Neutrophil (primary cell): ENCODE data around the gene DUOXA2.

Source experiments
- H3K27ac ChIP-seq: fragments of 200-600 bp; sonication (generic); 2 replicates; pipeline ENCODE4 v1.5.1; 2016; ENCODE audit warnings: mild to moderate bottlenecking, moderate library complexity
- H3K27me3 ChIP-seq: fragments of 200-600 bp; sonication (generic); 2 replicates; pipeline ENCODE4 v1.6.0; 2016; ENCODE audit warnings: mild to moderate bottlenecking
- H3K36me3 ChIP-seq: fragments of 200-600 bp; sonication (generic); 2 replicates; pipeline ENCODE4 v1.5.1; 2017
- H3K4me1 ChIP-seq, 2 experiments: fragments of 200-600 bp in 1 of 2; sonication (generic) in 1 of 2; 1 replicate in 1 of 2; 2 replicates in 1 of 2; pipeline versions ENCODE4 v1.5.1 to v1.6.1; 2013 to 2016; ENCODE audit warnings: low read depth in 1 of 2, low read length in 1 of 2, mild to moderate bottlenecking in 1 of 2, moderate library complexity in 1 of 2; ENCODE audit not compliant: control insufficient read depth in 1 of 2, insufficient read depth in 1 of 2
- H3K4me3 ChIP-seq, 2 experiments: fragments of 200-600 bp in 1 of 2; sonication (generic) in 1 of 2; 1 replicate in 1 of 2; 2 replicates in 1 of 2; pipeline ENCODE4 v1.5.1; 2013 to 2016; ENCODE audit warnings: low read depth in 1 of 2, low read length in 1 of 2, mild to moderate bottlenecking in 1 of 2, moderate library complexity in 1 of 2
- H3K9me3 ChIP-seq: fragments of 200-600 bp; sonication (generic); 2 replicates; pipeline ENCODE4 v1.5.1; 2016
- CTCF ChIP-seq: fragments of 200-600 bp; sonication (generic); IDR thresholded peaks from 2 replicates; pipeline ENCODE4 v1.5.1; 2016; ENCODE audit warnings: antibody characterized with exemption

DUOXA2 gene

GRCh38 chr15:45105586-45105985 is 8.5 kb upstream of the DUOXA2 start:
- Histone ChIP-seq H3K4me3 (no peak overlapping the region), H3K27ac (no peak overlapping the region), H3K27me3 (peaks cover 51% of the 10 kb centered on the region), H3K9me3 (no peaks in the 10 kb centered on the region), H3K4me1 (no peaks in the 10 kb centered on the region), H3K36me3 (no peaks in the 10 kb centered on the region)
- no peak for TF ChIP-seq CTCF

- H3K27me3 ChIP-seq: peaks cover 56% of the 10 kb centered on the region
- no peaks in the 10 kb centered on the region for H3K36me3 ChIP-seq
- no peak for TF ChIP-seq CTCF
These were observed 7.9 kb upstream of the DUOXA2 start for GRCh38 chr15:45106002-45106790.

GRCh38 chr15:45107941-45108630 is 6.0 kb upstream of the DUOXA2 start:
- no peak for TF ChIP-seq CTCF
- Histone ChIP-seq H3K36me3 (no peaks in the 10 kb centered on the region), H3K9me3 (no peaks in the 10 kb centered on the region), H3K27ac (no peak overlapping the region), H3K4me1 (peaks cover 6 to 13% of the 10 kb centered on the region in 2 experiments), H3K4me3 (no peak overlapping the region), H3K27me3 (peaks cover 75% of the 10 kb centered on the region)

More at GRCh38 chr15:45106002-45106790, 7.9 kb upstream of the DUOXA2 start:
- H3K4me3 ChIP-seq: no peak overlapping the region
- no peaks in the 10 kb centered on the region for H3K9me3 ChIP-seq
- no peaks in the 10 kb centered on the region for H3K4me1 ChIP-seq
- no peak overlapping the region for H3K27ac ChIP-seq

- no peak for TF ChIP-seq CTCF
- no peaks in the 10 kb centered on the region for H3K36me3 ChIP-seq
- peaks cover 94% of the 10 kb centered on the region for H3K27me3 ChIP-seq
- no peaks in the 10 kb centered on the region for H3K9me3 ChIP-seq
- H3K27ac ChIP-seq: no peak overlapping the region
- no peak overlapping the region for H3K4me3 ChIP-seq
- H3K4me1 ChIP-seq: peaks cover 6 to 13% of the 10 kb centered on the region in 2 experiments
These were observed 3.8 kb upstream of the DUOXA2 start for GRCh38 chr15:45110256-45110820.

GRCh38 chr15:45111390-45112142 is 2.6 kb upstream of the DUOXA2 start:
- no peak overlapping the region for H3K4me3 ChIP-seq
- TF ChIP-seq CTCF: no peak
- peaks cover 7 to 17% of the 10 kb centered on the region in 2 experiments for H3K4me1 ChIP-seq
- H3K9me3 ChIP-seq: no peaks in the 10 kb centered on the region
- no peak overlapping the region for H3K27ac ChIP-seq
- H3K27me3 ChIP-seq: peaks cover 95% of the 10 kb centered on the region
- no peaks in the 10 kb centered on the region for H3K36me3 ChIP-seq
